IPS-18a (cell line): Measurements from ENCODE around the gene PCDH17.

ENCODE experiments used
- H3K27ac ChIP-seq: one replicate; pipeline ENCODE4 v1.5.1; 2013; ENCODE audit warnings: low read length
- H3K27me3 ChIP-seq: one replicate; pipeline ENCODE4 v1.6.1; 2013; ENCODE audit warnings: mild to moderate bottlenecking, low read length; ENCODE audit not compliant: control insufficient read depth, insufficient read depth
- H3K36me3 ChIP-seq: one replicate; pipeline ENCODE4 v1.6.1; 2013; ENCODE audit warnings: low read depth, low read length; ENCODE audit not compliant: control insufficient read depth
- H3K4me1 ChIP-seq: one replicate; pipeline ENCODE4 v1.6.1; 2013; ENCODE audit warnings: low read depth, low read length; ENCODE audit not compliant: control insufficient read depth
- H3K4me3 ChIP-seq: one replicate; pipeline ENCODE4 v1.5.1; 2013; ENCODE audit warnings: low read length
- H3K9ac ChIP-seq: one replicate; pipeline ENCODE4 v1.6.1; 2013; ENCODE audit warnings: mild to moderate bottlenecking, low read length, moderate library complexity
- H3K9me3 ChIP-seq: one replicate; pipeline ENCODE4 v1.6.1; 2013; ENCODE audit warnings: low read depth, low read length; ENCODE audit not compliant: control insufficient read depth

PCDH17 gene

DNA sequence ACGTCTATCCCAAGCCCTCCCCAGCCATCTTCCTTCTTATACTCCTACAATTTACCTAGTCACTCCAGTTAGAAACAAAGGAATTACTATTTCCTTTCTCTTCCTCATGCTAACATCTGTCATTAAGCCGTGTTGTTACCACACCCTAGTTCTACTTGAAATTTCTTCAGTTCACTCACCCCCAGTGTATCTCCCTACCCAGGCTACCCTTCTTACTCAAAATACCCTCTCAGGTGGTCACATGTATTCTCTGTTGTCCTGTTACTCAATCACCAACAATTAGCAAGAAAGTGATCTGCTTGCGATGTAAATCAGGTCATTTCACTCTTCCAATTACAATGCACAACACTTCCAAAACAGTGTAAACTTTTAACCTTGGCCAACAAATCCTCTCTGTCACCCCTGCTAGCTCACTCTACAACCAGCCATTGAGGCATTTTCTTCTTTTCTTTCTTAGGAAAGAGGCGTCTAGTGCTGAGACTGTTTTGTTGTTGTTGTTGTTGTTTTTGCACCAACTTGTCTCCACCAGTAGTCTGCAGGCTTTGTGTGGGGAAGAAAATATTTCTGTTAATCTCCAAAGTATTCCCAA is 50.7 kb downstream of the PCDH17 start:
- H3K27ac ChIP-seq, result no peak overlapping the region
- H3K4me3 ChIP-seq, result no peak overlapping the region
- peaks cover 6% of the 10 kb centered on the region for H3K4me1 ChIP-seq
- H3K9ac ChIP-seq, result no peak overlapping the region
- no peaks in the 10 kb centered on the region for H3K36me3 ChIP-seq
- no peaks in the 10 kb centered on the region for H3K27me3 ChIP-seq
- no peaks in the 10 kb centered on the region for H3K9me3 ChIP-seq

DNA sequence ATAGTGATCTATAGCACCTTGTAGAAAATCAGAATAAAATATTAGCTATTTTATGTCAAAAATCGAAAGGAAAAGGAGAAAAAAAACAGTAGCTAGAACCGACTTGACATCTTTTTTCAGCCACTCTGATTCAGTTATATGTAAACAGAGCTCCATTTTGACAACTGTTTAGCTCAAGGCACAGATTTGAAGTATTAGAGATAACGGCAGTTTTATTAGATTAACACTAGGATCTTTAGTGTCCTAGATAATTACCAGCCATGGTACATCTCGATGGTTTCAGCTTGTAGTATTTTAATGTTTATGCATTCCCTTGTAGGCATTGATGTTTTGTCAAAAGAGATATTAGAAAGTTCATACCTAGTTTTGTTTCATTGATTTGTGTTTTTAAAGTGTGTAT is 67.3 kb downstream of the PCDH17 start:
- no peaks in the 10 kb centered on the region for H3K36me3 ChIP-seq
- H3K4me1 ChIP-seq, result no peaks in the 10 kb centered on the region
- H3K27me3 ChIP-seq, result no peaks in the 10 kb centered on the region
- H3K4me3 ChIP-seq, result no peak overlapping the region
- no peak overlapping the region for H3K9ac ChIP-seq
- no peaks in the 10 kb centered on the region for H3K9me3 ChIP-seq
- H3K27ac ChIP-seq, result no peak overlapping the region

DNA sequence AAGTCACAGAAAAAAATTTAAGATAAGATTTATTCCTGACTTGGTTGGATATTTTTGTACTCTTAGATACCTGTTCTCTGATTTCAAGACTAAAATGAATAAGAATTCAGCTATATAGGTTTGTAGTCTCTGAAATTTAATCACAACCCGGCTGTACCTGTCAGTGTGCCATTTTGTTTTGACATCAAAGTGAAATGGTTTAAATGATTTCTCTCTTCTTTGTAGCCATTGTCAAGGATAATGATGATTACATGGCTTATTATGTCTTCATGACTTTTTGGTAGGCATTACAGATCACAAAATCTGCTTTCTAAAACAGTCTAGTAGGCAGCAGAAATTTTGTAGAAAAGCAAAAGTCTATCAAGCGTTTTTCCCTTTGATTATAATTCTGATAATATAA is 72.5 kb downstream of the PCDH17 start:
- no peak overlapping the region for H3K9ac ChIP-seq

GRCh38 chr13:57716295-57716694 is 84.8 kb downstream of the PCDH17 start:
- H3K27me3 ChIP-seq, result no peaks in the 10 kb centered on the region
- H3K9ac ChIP-seq, result no peak overlapping the region
- H3K4me1 ChIP-seq, result peaks cover 5% of the 10 kb centered on the region
- H3K4me3 ChIP-seq, result no peak overlapping the region
- no peaks in the 10 kb centered on the region for H3K36me3 ChIP-seq
- no peaks in the 10 kb centered on the region for H3K9me3 ChIP-seq
- H3K27ac ChIP-seq, result no peak overlapping the region

More for the DNA sequence above, 72.5 kb downstream of the PCDH17 start:
- H3K9me3 ChIP-seq, result no peaks in the 10 kb centered on the region
- no peak overlapping the region for H3K4me3 ChIP-seq
- H3K27me3 ChIP-seq, result no peaks in the 10 kb centered on the region
- H3K27ac ChIP-seq, result no peak overlapping the region
- H3K36me3 ChIP-seq, result no peaks in the 10 kb centered on the region
- H3K4me1 ChIP-seq, result no peaks in the 10 kb centered on the region

DNA sequence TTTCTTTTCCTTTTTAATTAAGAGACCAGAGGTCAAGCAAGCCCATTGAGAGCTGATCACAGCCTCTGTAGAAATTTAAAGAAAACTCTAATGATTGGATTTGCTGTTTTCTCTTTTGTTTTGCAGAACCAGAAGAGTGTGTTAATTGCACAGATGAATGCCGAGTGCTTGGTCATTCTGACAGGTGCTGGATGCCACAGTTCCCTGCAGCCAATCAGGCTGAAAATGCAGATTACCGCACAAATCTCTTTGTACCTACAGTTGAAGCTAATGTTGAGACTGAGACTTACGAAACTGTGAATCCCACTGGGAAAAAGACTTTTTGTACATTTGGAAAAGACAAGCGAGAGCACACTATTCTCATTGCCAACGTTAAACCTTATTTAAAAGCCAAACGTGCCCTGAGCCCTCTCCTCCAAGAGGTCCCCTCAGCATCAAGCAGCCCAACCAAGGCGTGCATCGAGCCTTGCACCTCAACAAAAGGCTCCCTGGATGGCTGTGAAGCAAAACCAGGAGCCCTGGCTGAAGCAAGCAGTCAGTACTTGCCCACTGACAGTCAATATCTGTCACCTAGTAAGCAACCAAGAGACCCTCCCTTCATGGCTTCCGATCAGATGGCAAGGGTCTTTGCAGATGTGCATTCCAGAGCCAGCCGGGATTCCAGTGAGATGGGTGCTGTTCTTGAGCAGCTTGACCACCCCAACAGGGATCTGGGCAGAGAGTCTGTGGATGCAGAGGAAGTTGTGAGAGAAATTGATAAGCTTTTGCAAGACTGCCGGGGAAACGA is 93.1 kb downstream of the PCDH17 start:
- Histone ChIP-seq H3K9me3 (no peaks in the 10 kb centered on the region), H3K4me3 (no peak overlapping the region), H3K9ac (no peak overlapping the region), H3K4me1 (peaks cover 12% of the 10 kb centered on the region), H3K27ac (no peak overlapping the region), H3K27me3 (peaks cover 4% of the 10 kb centered on the region), H3K36me3 (no peaks in the 10 kb centered on the region)

DNA sequence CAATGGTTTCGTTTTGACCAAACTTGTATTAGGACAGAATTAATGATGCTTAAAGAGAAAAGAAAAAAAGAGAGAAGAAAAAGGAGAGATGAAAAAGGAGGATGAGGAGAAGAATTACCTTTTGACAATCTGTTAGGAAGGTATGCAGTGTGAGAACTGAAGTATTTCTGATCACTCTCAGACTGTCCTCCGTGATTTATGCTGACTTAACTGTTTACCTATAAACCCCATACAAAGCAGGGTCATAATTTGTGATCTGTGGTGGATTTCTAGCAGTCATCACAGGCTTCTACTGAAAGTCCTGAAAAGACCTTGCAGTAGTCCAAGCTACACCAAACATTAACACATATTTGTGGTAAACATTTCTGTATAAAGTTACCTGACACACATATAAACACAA is 93.9 kb downstream of the PCDH17 start:
- Histone ChIP-seq H3K4me1 (peaks cover 12% of the 10 kb centered on the region), H3K27me3 (peaks cover 4% of the 10 kb centered on the region), H3K27ac (no peak overlapping the region), H3K4me3 (no peak overlapping the region), H3K36me3 (no peaks in the 10 kb centered on the region), H3K9me3 (no peaks in the 10 kb centered on the region), H3K9ac (no peak overlapping the region)

DNA sequence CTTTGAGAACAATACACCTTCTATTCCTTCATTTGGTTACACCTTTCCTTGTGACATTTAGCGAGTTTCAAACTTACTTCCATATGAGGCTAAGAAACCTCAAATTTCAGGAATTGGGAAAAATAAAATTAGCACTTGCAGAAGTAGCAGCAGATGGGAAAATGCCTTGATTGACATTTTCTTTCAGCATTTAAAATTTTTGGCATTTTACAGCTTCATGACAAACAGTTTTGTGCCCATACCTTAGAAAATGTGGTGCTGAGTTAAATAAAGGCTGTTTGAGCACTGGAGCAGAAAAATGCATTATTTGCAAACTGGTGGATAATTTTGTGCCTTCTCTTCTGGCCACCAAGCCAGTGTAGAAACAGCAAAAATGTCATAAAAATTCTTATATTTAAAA is 95.4 kb downstream of the PCDH17 start:
- Histone ChIP-seq H3K27ac (no peak overlapping the region), H3K27me3 (peaks cover 4% of the 10 kb centered on the region), H3K4me1 (peaks cover 12% of the 10 kb centered on the region), H3K36me3 (no peaks in the 10 kb centered on the region), H3K9me3 (no peaks in the 10 kb centered on the region), H3K9ac (no peak overlapping the region), H3K4me3 (no peak overlapping the region)

- Histone ChIP-seq H3K9me3 (no peaks in the 10 kb centered on the region), H3K36me3 (no peaks in the 10 kb centered on the region), H3K4me1 (peaks cover 6% of the 10 kb centered on the region), H3K9ac (no peak overlapping the region), H3K4me3 (no peak overlapping the region), H3K27me3 (no peaks in the 10 kb centered on the region), H3K27ac (no peak overlapping the region)
Observed at GRCh38 chr13:57734306-57734705, 102.8 kb downstream of the PCDH17 start.

GRCh38 chr13:57739089-57739488 is 107.5 kb downstream of the PCDH17 start:
- Histone ChIP-seq H3K27ac (no peak overlapping the region), H3K36me3 (no peaks in the 10 kb centered on the region)

DNA sequence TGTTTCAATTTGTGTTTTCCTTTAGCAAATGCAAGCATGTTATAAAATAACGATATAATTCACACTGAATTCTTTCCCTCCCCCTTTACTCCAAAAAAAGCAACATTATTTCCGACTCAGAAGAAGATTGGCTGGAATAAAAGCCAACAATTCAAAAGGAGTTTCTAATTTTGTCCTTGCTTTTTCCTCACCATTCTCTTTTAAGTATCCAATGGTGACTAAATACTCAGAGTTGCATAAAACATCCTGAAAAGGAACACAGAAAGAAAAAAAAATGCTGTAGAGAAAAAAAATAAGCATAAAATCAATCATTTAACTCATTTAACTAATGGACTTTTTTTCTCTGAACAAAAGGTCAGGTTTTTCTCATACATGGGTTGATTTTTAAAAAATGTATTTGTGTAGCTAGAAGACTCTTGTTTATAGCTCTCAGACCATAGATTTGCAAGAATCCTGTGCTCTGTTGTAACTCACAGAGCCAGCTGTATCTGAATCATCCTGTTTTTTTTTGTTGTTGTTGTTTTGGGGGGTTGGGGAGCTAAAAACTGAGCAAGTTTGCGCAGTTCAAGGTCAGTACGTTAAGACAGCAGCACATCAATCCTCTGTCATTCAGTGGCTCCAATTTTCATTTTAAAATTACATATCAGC is 108.1 kb downstream of the PCDH17 start:
- Histone ChIP-seq H3K27ac (no peak overlapping the region), H3K9ac (no peak overlapping the region), H3K4me3 (no peak overlapping the region), H3K36me3 (no peaks in the 10 kb centered on the region), H3K27me3 (no peaks in the 10 kb centered on the region), H3K9me3 (no peaks in the 10 kb centered on the region), H3K4me1 (peaks cover 30% of the 10 kb centered on the region)

More at GRCh38 chr13:57739089-57739488, 107.5 kb downstream of the PCDH17 start:
- no peak overlapping the region for H3K9ac ChIP-seq
- no peak overlapping the region for H3K4me3 ChIP-seq
- no peaks in the 10 kb centered on the region for H3K9me3 ChIP-seq
- peaks cover 30% of the 10 kb centered on the region for H3K4me1 ChIP-seq
- no peaks in the 10 kb centered on the region for H3K27me3 ChIP-seq

DNA sequence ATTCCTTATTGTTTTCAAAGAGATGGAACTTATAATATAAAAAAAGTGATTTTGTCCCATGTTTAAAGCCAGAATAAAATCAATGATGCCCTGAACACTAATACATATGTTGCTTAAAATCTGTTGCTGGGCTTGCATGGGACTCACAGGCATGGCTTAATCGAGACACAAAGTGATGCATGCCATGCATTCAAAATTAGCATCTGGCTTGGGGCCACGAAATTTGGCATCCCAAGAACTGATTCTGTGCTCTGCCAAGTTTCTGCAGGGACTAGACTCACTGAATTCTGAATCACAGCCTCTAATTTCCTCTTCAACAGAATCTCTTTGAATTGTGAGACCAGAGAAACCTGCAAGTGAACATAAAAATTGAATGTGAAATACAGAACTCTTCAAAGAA is 109.2 kb downstream of the PCDH17 start:
- Histone ChIP-seq H3K9me3 (no peaks in the 10 kb centered on the region), H3K27ac (no peak overlapping the region), H3K9ac (no peak overlapping the region), H3K4me1 (peaks cover 30% of the 10 kb centered on the region), H3K36me3 (no peaks in the 10 kb centered on the region), H3K27me3 (no peaks in the 10 kb centered on the region), H3K4me3 (no peak overlapping the region)
